HUDEP-2 (cell line): ENCODE measurements around the gene MSANTD1.

Experiments used
- DNase-seq, 76 experiments: peaks; one replicate each; lab custom pipeline; 2025; ENCODE audit not compliant: unreplicated experiment in 76 of 76; lab: John Stamatoyannopoulos, UW

Gene MSANTD1

GRCh38 chr4:3261411-3262207 lies 12.7 kb downstream of the MSANTD1 start:
- no peak for DNase-seq

DNA sequence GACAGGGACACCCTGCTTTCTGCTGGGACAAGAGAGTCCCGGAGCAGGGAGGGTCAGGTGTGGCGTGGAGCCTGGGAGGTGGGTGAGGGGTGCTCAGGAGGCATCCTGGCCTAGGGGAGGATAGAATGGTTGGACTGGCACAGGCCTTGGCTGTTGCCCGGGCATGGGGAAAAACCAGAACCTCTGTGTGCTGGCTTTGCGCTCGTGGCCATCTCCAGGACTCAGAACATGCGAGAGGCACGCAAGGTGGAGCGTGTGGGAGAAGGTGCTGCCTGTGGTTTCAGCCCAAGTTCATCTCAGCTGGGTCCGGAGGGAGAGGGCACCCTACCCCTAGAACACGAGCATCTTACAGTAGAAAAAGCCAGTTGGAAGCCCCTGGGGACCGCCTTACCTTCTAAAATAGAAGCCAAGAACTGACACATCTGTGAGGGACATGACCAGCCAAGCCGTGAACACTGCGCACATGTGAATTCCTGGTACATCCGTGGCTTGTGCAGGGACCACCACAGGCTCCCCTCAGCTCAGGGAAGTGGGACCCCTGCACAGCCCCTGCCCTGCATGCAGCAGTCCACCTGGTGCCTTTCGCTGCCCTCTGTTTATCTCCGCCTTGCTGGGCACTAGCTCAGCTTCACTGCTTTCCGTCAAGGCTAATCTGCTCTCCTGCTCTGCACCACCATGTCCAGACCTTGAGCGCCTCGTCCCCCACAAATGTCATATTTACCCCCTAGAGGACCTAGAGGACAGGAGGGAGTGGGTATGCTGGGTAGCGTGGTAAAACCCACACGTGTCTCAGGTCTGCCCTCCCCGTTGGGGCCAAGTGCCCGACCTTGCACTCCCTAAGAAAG lies 13.5 kb downstream of the MSANTD1 start:
- no peak for DNase-seq

DNA sequence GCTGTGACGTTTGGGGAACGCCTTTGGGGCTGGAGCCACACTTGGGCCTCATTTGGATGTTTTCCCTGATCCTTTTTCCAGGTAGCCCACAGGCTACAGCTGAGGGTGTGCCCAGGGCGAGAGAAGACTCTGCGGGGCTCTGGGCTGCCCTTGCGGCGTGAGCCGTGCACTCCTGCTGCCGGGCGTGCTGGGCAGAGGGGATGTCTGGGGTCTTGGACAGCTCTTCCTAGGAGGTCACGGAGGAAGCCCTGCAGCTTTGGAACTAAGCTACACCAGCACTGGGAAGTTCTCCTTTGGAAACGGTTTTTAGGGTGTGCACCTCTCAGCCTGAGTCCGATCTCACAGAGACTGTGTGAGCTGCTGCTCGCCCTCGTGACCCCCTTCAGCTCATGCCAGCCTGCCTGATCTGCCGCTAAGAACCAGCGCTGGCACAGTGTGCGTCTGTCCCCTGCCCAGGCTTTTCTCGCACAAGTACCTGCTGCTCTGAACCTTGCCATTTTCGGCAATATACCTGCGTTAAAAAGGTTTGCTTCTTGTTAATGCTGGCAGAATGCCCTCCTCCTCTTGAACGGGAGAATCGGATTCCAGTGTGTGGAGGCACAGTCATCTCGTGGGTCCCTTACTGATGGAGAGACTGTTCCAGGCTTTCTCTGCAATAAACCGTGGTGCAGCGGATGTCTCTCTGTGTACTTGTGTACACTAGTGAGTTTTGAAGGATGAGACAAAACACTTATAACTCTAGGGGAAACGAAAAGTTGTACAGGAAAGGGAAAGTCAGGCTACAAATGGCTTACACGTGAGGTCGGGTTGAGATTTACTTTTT lies 14.3 kb downstream of the MSANTD1 start:
- no peak for DNase-seq

DNA sequence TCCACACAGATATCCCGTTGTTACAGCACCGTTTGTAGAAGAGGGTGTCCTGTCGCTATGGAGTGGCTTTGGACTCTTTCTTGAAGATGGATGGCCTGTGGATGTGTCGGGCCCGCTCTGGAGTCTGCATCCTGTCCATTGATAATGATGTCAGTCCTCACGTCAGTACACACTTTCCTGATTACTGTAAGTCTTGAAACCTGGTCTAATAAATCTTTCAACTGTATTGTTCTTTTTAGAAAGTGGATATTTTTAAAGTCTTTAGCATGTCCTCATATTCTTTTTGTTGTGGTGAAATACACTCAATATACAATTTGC lies 14.9 kb downstream of the MSANTD1 start:
- no peak for DNase-seq

GRCh38 chr4:3266076-3266475 lies 17.1 kb downstream of the MSANTD1 start:
- no peak for DNase-seq

DNA sequence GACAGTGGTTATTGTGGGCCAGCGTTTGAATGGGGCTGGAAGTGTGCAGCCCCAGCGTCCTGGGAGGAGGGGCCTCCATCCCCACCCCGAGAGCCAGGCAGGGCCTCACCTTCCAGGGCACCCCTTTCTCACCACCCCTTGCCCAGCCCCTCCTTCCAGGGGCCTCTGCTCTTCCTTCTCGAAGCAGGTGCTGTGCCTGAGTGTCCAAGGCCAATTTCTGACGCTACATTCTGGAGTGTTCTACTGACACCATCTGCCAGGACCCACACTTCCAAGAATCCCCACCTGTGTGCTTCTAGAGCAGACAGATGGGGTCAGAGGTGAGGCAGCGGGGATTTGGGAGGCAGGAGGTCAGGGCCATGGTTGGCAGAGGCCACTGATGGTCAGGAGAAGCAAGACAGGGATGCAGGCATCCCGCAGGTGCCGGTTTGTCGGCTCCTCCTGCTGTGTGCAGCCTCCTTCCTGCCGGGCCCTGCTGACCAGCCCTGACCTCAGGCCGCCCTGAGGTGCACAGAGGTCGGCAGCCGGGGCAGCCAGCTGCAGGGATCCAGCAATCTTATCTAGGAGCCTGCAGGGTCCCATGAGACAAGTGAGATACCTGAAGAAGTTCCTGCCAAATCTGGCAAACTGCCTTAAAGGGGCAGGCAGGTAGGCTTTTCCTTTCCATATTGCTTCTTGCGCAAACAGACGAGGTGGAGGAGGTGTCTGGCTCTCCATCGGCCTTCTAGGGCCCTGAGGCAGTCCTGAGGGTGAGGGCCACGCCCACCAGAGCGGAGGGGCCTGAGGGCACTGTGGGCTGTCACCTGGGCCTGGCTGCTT lies 18.8 kb downstream of the MSANTD1 start:
- DNase-seq: no peak

DNA sequence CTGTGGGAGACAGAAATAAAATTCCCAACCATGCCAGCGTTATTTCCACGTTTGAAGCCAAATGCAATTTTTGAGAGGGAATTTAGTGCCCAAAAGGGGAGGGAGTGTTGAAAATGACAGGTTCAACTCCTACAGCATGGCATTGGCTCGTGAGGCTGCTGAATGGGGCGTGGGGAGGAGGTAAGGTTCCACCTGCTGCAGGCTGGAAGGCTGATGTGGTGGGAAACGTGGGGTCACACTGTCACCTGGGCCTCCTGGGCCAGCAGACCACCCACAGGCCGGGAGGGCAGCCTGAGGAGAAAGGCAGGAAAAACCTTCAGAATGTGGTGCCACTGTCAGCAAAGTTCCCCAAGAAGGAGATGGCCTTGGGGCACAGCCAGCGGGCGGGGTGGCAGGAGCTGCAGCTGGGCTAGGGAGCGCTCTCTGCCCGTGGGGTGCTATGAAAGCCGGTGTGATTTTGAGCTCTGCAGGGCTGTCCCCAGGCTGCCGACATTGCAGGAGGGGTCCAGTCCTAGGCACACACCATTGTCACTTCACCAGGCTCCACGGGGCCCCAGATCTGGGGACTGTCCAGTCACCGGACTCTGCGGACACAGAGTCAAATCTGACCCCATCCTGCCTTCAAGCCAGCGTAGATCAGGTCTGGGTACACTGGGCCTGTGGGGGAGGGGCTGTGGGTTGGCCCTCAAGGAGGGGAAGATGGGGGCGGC lies 19.6 kb downstream of the MSANTD1 start:
- no peak for DNase-seq

DNA sequence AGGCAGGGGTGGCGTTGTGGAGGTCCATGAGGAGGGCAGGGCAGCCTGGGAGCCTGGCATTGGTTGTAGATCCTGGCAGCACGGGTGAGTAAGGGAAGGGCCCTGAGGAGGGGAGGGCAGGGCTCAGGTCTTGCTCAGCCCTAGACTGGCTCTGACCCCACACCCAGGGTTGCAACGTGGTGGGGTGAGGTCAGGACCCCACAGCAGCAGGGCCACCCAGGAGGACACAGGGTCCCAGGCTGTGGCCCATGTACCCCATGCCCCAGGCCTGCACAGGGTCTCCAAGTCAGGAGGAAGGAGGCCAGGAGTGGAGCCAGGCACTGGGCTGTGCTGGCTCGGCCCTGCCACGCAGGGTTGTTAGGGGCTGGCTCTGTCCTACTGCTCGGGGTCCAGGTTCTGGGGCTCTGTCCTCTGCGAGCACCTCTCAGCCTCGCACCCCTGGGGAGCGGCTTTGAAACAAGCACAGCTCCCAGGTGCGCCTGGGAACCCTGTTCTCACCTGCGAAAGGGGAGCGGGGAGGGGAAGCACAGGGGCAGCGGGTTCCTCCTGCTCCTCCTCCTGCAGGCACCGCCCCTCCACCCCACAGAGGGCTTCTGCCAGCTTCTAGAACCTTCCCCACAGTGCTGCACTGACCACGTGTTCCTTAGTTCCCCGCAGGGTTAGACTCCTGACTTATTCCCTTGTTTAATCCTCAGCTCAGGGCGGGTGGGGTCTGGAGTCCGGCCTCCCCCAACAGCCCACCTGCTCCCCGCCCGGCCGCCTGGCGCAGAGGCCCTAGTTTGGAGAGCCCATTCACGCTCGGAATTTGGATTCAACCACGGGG lies 20.4 kb downstream of the MSANTD1 start:
- no peak for DNase-seq

DNA sequence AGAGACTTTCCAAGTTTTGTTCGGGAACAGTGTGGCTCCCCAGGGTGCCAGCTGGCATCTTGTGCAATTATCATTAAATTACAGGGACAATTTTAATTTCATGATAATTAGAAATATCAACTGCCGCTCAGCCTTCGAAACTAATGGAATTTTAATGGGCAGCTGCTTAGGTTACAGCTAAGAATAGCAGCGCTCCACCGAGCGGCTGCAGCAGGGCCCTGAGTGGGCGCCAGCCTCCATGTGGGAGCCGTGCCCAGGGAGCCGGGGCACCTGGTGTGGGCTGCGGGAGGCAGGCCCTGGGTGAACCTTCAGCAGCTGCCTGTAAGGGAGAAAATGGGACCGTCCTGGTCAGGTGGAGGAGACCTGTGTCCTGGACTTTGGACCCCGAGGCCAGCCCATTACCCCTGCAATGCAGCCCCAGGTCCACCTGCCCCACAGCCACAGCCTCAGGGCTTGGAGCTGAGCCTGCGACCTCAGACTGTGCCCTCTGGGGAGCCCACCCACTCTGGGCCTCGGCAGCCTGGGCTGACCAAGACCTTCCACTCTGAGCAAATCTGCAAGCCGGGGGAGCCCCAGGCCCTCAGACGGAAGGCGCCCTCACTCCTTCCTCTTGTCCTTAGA lies 21.1 kb downstream of the MSANTD1 start:
- DNase-seq: no peak

DNA sequence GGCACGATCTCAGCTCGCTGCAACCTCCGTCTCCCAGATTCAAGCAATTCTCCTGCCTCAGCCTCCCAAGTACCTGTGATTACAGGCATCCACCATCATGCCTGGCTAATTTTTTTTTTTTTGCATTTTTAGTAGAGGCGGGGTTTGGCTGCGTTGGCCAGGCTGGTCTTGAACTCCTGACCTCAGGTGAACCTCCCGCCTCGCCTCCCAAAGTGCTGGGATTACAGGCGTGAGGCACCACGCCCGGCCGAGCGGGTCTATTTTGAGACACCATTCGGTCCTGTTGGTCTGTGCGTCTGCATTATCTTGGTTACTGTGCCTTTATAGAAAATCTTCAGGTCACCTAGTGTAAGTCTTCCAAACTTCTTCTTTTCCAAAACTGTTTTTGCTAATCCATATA lies 22.2 kb downstream of the MSANTD1 start:
- DNase-seq: no peak

DNA sequence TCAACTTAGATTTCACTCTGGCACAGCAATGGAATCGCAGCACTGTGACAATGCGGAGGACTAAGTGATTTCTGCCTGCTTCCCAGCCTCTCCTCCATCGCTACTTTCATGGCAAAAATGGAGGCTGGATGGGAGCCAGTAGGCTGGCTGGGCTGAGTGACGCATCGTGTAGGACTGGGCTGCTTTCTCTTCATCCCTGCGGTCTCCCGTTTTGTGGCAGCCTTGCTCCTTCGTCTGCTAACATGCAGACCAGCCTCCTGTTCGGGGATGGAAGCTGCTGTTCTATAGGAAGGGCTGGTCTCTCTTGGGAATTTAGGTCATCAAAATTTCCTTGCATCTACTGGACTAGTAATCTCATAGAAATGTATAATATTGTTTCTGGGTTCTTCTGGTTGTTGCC lies 28.0 kb downstream of the MSANTD1 start:
- DNase-seq: no peak

GRCh38 chr4:3280466-3280865 lies 31.5 kb downstream of the MSANTD1 start:
- no peak for DNase-seq

GRCh38 chr4:3283483-3283882 lies 34.5 kb downstream of the MSANTD1 start:
- DNase-seq: no peak

DNA sequence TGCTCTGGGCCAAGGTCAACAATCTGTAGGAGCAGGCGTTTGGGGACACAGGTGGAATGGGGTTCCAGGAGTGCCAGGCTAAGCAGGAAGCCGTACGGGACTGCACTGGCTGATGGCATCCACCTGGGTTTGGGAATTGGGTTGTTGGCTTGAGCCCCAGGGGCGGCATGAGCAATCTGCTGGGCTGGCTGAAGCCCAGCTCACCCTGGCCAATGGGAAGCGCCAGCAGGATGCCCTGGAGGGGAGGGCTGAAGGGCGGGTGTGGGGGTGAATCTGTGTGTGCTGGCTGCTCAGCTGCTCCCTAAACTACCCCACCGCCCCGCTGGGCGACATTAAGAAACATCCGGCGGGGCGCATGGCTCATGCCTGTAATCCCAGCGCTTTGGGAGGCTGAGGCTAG lies 35.0 kb downstream of the MSANTD1 start:
- DNase-seq: no peak

GRCh38 chr4:3284734-3285557 lies 36.0 kb downstream of the MSANTD1 start:
- no peak for DNase-seq

DNA sequence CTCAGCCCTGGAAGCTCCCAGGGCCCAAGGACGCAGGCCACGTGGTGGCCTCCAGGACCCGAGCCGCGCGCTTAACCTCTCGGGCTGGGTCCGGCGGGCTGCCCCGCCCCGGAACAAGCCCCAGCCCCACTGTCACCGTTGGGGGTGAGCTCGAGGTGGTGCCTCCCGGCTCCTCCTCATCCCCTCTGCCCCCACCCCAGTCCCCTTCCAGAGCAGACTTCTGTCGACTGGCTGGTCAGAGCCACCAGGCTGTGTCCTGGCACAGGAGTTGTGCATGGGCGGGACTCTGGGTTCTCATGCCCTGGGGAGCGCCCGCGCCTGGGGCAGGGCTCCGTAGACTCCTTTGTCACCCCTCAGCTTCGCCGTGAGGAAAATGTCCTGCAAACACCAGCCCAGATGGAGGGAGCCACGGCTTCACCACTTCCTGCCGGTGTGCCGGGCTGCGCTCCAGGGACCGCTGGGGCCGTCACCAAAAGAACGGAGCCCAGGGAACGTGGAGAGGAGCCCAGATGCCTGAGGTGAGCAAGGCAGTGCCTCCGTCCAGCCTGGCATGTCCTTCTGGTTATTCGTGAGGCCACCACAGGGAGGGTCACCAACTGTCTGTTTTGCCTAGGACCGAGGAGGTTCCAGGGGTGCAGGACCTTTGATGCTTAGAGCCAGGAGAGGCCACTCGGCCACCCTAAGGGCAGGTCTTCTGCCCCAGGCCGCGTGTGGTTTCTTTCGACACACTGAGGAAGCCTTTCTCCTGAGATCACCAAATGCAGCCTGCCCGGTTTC lies 36.8 kb downstream of the MSANTD1 start:
- DNase-seq: no peak
